ENCODE measurements around the gene SEPSECS.

SEPSECS gene

GRCh38 chr4:25155947-25156346 is 4.3 kb downstream of the SEPSECS start:
- no peak for DNase-seq (ENCODE audit: low read depth in 2 of 2)

- no peak for DNase-seq (ENCODE audit: low read depth in 2 of 2)
Observed at GRCh38 chr4:25154594-25155265, 5.5 kb downstream of the SEPSECS start.

GRCh38 chr4:25146076-25146475 is 14.2 kb downstream of the SEPSECS start:
- DNase-seq (ENCODE audit: low read depth in 2 of 2) = no peak

GRCh38 chr4:25144870-25145481 is 15.3 kb downstream of the SEPSECS start:
- no peak for DNase-seq (ENCODE audit: low read depth in 2 of 2)

GRCh38 chr4:25142468-25142867 is 17.8 kb downstream of the SEPSECS start:
- no peak for DNase-seq (ENCODE audit: low read depth in 2 of 2)

- DNase-seq (ENCODE audit: low read depth in 2 of 2) = no peak
Observed at GRCh38 chr4:25141592-25141991, 18.7 kb downstream of the SEPSECS start.

- DNase-seq (ENCODE audit: low read depth in 2 of 2) = no peak
Observed at GRCh38 chr4:25133132-25133531, 27.1 kb downstream of the SEPSECS start.

- no peak for DNase-seq (ENCODE audit: low read depth in 2 of 2)
Observed at GRCh38 chr4:25131926-25132325, 28.3 kb downstream of the SEPSECS start.

GRCh38 chr4:25131381-25131780 is 28.9 kb downstream of the SEPSECS start:
- no peak for DNase-seq (ENCODE audit: low read depth in 2 of 2)

GRCh38 chr4:25129917-25130316 is 30.3 kb downstream of the SEPSECS start:
- DNase-seq (ENCODE audit: low read depth in 2 of 2) = no peak

- DNase-seq (ENCODE audit: low read depth in 2 of 2) = no peak
Observed at GRCh38 chr4:25128671-25129070, 31.6 kb downstream of the SEPSECS start.

- no peak for DNase-seq (ENCODE audit: low read depth in 2 of 2)
Observed at GRCh38 chr4:25123236-25123635, 37.0 kb downstream of the SEPSECS start.

GRCh38 chr4:25120146-25120940 is 39.9 kb downstream of the SEPSECS start:
- DNase-seq (ENCODE audit: low read depth in 2 of 2) = no peak

GRCh38 chr4:25117716-25118472 is 42.4 kb downstream of the SEPSECS start:
- no peak for DNase-seq (ENCODE audit: low read depth in 2 of 2)

GRCh38 chr4:25117274-25117673 is 43.0 kb downstream of the SEPSECS start:
- DNase-seq (ENCODE audit: low read depth in 2 of 2) = no peak

GRCh38 chr4:25113915-25114904 is 46.0 kb downstream of the SEPSECS start:
- DNase-seq (ENCODE audit: low read depth in 2 of 2) = no peak

- DNase-seq (ENCODE audit: low read depth in 2 of 2) = no peak
Observed at GRCh38 chr4:25112995-25113380, 47.3 kb downstream of the SEPSECS start.

GRCh38 chr4:25112366-25112994 is 47.8 kb downstream of the SEPSECS start:
- no peak for DNase-seq (ENCODE audit: low read depth in 2 of 2)

GRCh38 chr4:25111648-25112196 is 48.5 kb downstream of the SEPSECS start:
- DNase-seq (ENCODE audit: low read depth in 2 of 2) = no peak
